OCI-LY1 (cell line): Measurements from ENCODE around the gene BMPR1A.

Source experiments
- EZH2 ChIP-seq: fragments of 200-600 bp; sonication (generic), shearing (Covaris generic); IDR thresholded peaks from 2 replicates; pipeline ENCODE4 v1.8.0; 2017; ENCODE audit warnings: borderline replicate concordance, mixed run types, mild to moderate bottlenecking, antibody characterized with exemption, low read length, moderate library complexity, mixed read lengths
- TF ChIP-seq, protein P1 (sequence below): fragments of 200-600 bp; sonication (generic), shearing (Covaris generic); IDR thresholded peaks from 2 replicates; pipeline ENCODE4 v1.5.1; 2017; ENCODE audit warnings: mild to moderate bottlenecking, antibody characterized with exemption, low read length, moderate library complexity, mixed read lengths

- TF ChIP-seq, protein P1, sequence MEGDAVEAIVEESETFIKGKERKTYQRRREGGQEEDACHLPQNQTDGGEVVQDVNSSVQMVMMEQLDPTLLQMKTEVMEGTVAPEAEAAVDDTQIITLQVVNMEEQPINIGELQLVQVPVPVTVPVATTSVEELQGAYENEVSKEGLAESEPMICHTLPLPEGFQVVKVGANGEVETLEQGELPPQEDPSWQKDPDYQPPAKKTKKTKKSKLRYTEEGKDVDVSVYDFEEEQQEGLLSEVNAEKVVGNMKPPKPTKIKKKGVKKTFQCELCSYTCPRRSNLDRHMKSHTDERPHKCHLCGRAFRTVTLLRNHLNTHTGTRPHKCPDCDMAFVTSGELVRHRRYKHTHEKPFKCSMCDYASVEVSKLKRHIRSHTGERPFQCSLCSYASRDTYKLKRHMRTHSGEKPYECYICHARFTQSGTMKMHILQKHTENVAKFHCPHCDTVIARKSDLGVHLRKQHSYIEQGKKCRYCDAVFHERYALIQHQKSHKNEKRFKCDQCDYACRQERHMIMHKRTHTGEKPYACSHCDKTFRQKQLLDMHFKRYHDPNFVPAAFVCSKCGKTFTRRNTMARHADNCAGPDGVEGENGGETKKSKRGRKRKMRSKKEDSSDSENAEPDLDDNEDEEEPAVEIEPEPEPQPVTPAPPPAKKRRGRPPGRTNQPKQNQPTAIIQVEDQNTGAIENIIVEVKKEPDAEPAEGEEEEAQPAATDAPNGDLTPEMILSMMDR = no peak
- TF ChIP-seq EZH2 = no peak
Observed at GRCh38 chr10:86905429-86905828, 149.0 kb downstream of the BMPR1A start.
